ENCODE measurements around the gene SLC22A5. TPM values are rescaled to one million over a fixed set of nuclear protein-coding genes. Genes with fewer than 3 reads are reported as not detected.

The SLC22A5 gene
- total and polyA plus RNA-seq, 2 of the 8 experiments (the other 6 are each of a cell fraction or from before 2014, with no cell fraction given) = 4.0 to 9.0 TPM

GRCh38 chr5:132423438-132423898 is 54.0 kb downstream of the SLC22A5 start:
- FAIRE-seq = no peak
- DNase-seq (ENCODE audit: low read depth in 1 of 2, low spot score in 2 of 2) = no peak
- no peak overlapping the region for H2AFZ ChIP-seq (ENCODE audit: low read length)
- no peak for TF ChIP-seq EGR1 (IDR thresholded peaks at IDR 0.05; ENCODE audit: borderline replicate concordance, low read depth, low read length)
- no peak for TF ChIP-seq CREB1 (IDR thresholded peaks at IDR 0.05)

More at GRCh38 chr5:132423438-132423898, 54.0 kb downstream of the SLC22A5 start:
- H4K5ac ChIP-seq (ENCODE audit: insufficient read length, low read depth, low read length) = no peak overlapping the region
- H3K79me2 ChIP-seq (ENCODE audit: control insufficient read depth in 1 of 2, insufficient read depth in 2 of 2, low read length in 2 of 2) = no peaks in the 10 kb centered on the region
- no peak overlapping the region for H3K9ac ChIP-seq (replicated peaks in 1 of 4; ENCODE audit: extremely low read depth in 1 of 4, low read depth in 3 of 4, low read length in 3 of 4)
- H2BK12ac ChIP-seq (ENCODE audit: low read depth, low read length) = no peak overlapping the region
- no peak overlapping the region for H3K4me2 ChIP-seq (ENCODE audit: insufficient read depth in 1 of 2, low read depth in 2 of 2, low read length in 2 of 2)
- no peak overlapping the region for H3K23ac ChIP-seq (ENCODE audit: insufficient read length)
- H2BK5ac ChIP-seq (ENCODE audit: low read depth, low read length) = no peak overlapping the region
- POLR2A ChIA-PET (ENCODE audit: partially characterized antibody) = interaction anchor here (1.5 to 6.5 kb wide), 3 partner anchors 20 to 72 kb away, joined by 3 to 49 read pairs (median 3); partner anchors contain the start of gene IRF1
- no peak overlapping the region for H2BK120ac ChIP-seq (replicated peaks; ENCODE audit: low read depth, low read length)
- no peak overlapping the region for H3K27ac ChIP-seq (ENCODE audit: low read depth, low read length)
- no peaks in the 10 kb centered on the region for H3K79me1 ChIP-seq (ENCODE audit: low read depth, low read length)
- no peak overlapping the region for H2AK5ac ChIP-seq (ENCODE audit: low read depth, low read length)
- H4K20me1 ChIP-seq (replicated peaks in 1 of 2; ENCODE audit: control insufficient read depth in 1 of 2, insufficient read depth in 2 of 2, low read length in 2 of 2) = no peaks in the 10 kb centered on the region
- H3K4me1 ChIP-seq (replicated peaks in 1 of 4; ENCODE audit: control insufficient read depth in 3 of 4, insufficient read depth in 4 of 4, low read length in 3 of 4) = peaks cover 2 to 11% (median 5%) of the 10 kb centered on the region in 4 experiments; a peak in 6 of 7 replicates
- H3K4ac ChIP-seq (replicated peaks; ENCODE audit: insufficient read length, low read depth, low read length) = no peak overlapping the region
- H3K18ac ChIP-seq (ENCODE audit: extremely low read depth, low read length) = no peak overlapping the region
- H4K8ac ChIP-seq (ENCODE audit: extremely low read depth, insufficient read depth, low read length) = no peak overlapping the region
- H3K23me2 ChIP-seq (ENCODE audit: low read depth, low read length) = no peaks in the 10 kb centered on the region
- H4K91ac ChIP-seq (replicated peaks; ENCODE audit: insufficient read length, low read length) = no peak overlapping the region
- H3K4me3 ChIP-seq (ENCODE audit: extremely low read depth in 1 of 4, insufficient read depth in 2 of 4, low read depth in 3 of 4, low read length in 4 of 4) = no peak overlapping the region
- H2BK15ac ChIP-seq (ENCODE audit: low read length) = no peak overlapping the region
- no peaks in the 10 kb centered on the region for H3K9me3 ChIP-seq (ENCODE audit: insufficient read depth in 2 of 2, low read depth in 1 of 2, low read length in 1 of 2)
- H2BK20ac ChIP-seq (ENCODE audit: low read length) = no peak overlapping the region
- H3K56ac ChIP-seq (replicated peaks; ENCODE audit: insufficient read length, low read depth, low read length) = no peak overlapping the region
- H3K36me3 ChIP-seq (ENCODE audit: control insufficient read depth in 2 of 4, insufficient read depth in 4 of 4, low read length in 3 of 4) = no peaks in the 10 kb centered on the region
- H3K27me3 ChIP-seq (replicated peaks in 1 of 4; ENCODE audit: control insufficient read depth in 3 of 4, extremely low read depth in 1 of 4, insufficient read depth in 3 of 4, low read length in 3 of 4) = no peaks in the 10 kb centered on the region; a peak in 1 of 7 replicates
- 93% methylated on average over 3 of the region's 3 CpGs; no CpG with 5 or more reads in 1 of the 2 experiments for WGBS, 2 experiments (ENCODE audit: extremely low coverage in 1 of 2, insufficient coverage in 1 of 2, insufficient read length in 1 of 2, insufficient replicate concordance in 2 of 2, low coverage in 1 of 2, low lambda C conversion rate in 2 of 2, missing lambda C conversion rate in 1 of 2)
- H3K14ac ChIP-seq (ENCODE audit: insufficient read length) = no peak overlapping the region
- CTCF ChIA-PET (ENCODE audit: partially characterized antibody) = interaction anchor here (0.7 to 11.7 kb wide), 10 partner anchors 11 to 360 kb away, joined by 3 to 201 read pairs (median 4); partner anchors contain the start of gene IRF1

Measured in H1 (cell line).